Heart left ventricle (tissue), 16 donors: ENCODE data around the gene TMEM202. TPM values are rescaled to one million over a fixed set of nuclear protein-coding genes. Genes with fewer than 3 reads are reported as not detected.

Source experiments
- ATAC-seq, 4 donors: fragments of 200-7000 bp; cut with Tn5 transposase; one replicate each; pipeline ENCODE4 v1.9.1; 2020 to 2022; ENCODE audit warnings: moderate library complexity in 4 of 4, mild to moderate bottlenecking in 3 of 4, moderate number of reproducible peaks in 1 of 4
- DNase-seq, 5 donors: peaks; one replicate each; pipeline ENCODE4 v3.0.0-alpha.2; 2020
- H3K27ac ChIP-seq, 12 donors: fragments of 200-600 bp; sonication (generic) in 4 of 12; one replicate each; pipeline versions ENCODE4 v1.5.0 to v1.8.0; 2016 to 2022; ENCODE audit warnings: mild to moderate bottlenecking in 2 of 12
- H3K27me3 ChIP-seq, 9 donors: fragments of 200-600 bp; sonication (generic) in 2 of 9; one replicate each; pipeline versions ENCODE4 v1.5.1 to v1.8.0; 2016 to 2022; ENCODE audit warnings: mild to moderate bottlenecking in 3 of 9
- H3K36me3 ChIP-seq, 9 donors: fragments of 200-600 bp; sonication (generic) in 2 of 9; one replicate each; pipeline versions ENCODE4 v1.5.0 to v1.8.0; 2018 to 2022; ENCODE audit warnings: mild to moderate bottlenecking in 2 of 9
- H3K4me1 ChIP-seq, 12 donors: fragments of 200-600 bp; sonication (generic) in 4 of 12; one replicate each; pipeline versions ENCODE4 v1.5.0 to v1.8.0; 2016 to 2022; ENCODE audit warnings: mild to moderate bottlenecking in 3 of 12
- H3K4me3 ChIP-seq, 12 donors: fragments of 200-600 bp; sonication (generic) in 4 of 12; one replicate each; pipeline versions ENCODE4 v1.5.0 to v1.8.0; 2017 to 2022; ENCODE audit warnings: mild to moderate bottlenecking in 9 of 12, moderate library complexity in 4 of 12
- H3K9me3 ChIP-seq, 12 donors: fragments of 200-600 bp; sonication (generic) in 4 of 12; one replicate each; pipeline versions ENCODE4 v1.5.0 to v1.8.0; 2016 to 2022; ENCODE audit warnings: mild to moderate bottlenecking in 1 of 12
- CTCF ChIP-seq, 12 donors: fragments of 200-600 bp; sonication (generic) in 4 of 12; IDR thresholded peaks; one replicate each; pipeline versions ENCODE4 v1.5.0 to v1.8.0; 2018 to 2022; ENCODE audit warnings: antibody characterized with exemption in 12 of 12, mild to moderate bottlenecking in 5 of 12
- POLR2A ChIP-seq, 2 donors: fragments of 450-650 bp; IDR thresholded peaks; one replicate each; pipeline ENCODE4 v1.6.1; 2017; ENCODE audit warnings: antibody characterized with exemption in 2 of 2, mild to moderate bottlenecking in 2 of 2, moderate library complexity in 2 of 2
- WGBS, 4 donors: extraction: QIAGEN DNeasy Blood & Tissue Kit in 2 of 4; methylation state at CpG; one replicate each; pipeline versions ENCODE4 v1.1.5 to v1.1.7; 2013 to 2018; 5-methylcytosine and 5-hydroxymethylcytosine counted together
- intact Hi-C, 10 donors: fragments of 100-400 bp; cut with DNase I; formaldehyde crosslinking; loops; one replicate each; pipeline versions ENCODE4 v1.11.1 to v1.14.2; 2022
- polyA plus RNA-seq, 2 donors: library from polyadenylated mRNA; stranded (reverse); fragments of 200-250 nt; gene quantifications; one replicate each; pipeline ENCODE4 v1.2.3, GENCODE V29; 2013
- total RNA-seq, 9 donors: library from RNA; depleted of rRNA in 2 of 9; stranded (reverse); fragments of >200 nt in 2 of 9; fragmentation: NEBNext Ultra II Directional in 3 of 9; extraction: Animal tissue kit (Norgen Biotek cat#: 25700) in 3 of 9; gene quantifications; one replicate each; pipeline versions ENCODE4 v1.1.0 to v1.2.4, GENCODE V29; 2016 to 2023
- donor health status: ischemic (EF 13 %, LVEDD 7.1; RV severe dilation, severe dysfunction).
- donor health status: healthy with polysubstance abuse.
- donor health status: DM: no; HTN: yes; CAD: no.
- donor health status: DM: no; HTN: no; CAD: no.
- donor health status: ischemic (EF 25% LVEDD 6.9; RV normal size, moderate dysfunction).
- donor health status: ischemic (EF 25% LVEDD 5.7; RV mildly dilated, moderate dysfunction).
- donor health status: healthy.
- donor health status: DM: yes; HTN: yes; CAD: no.
- donor health status: ischemic (EF 35%, LVEDD 5.7; RV mildly dilated, moderate dysfunction).
- donor health status: nonischemic (EF 11% LVEDD 7.7; RV severe dilation, severe dysfunction).
- donor health status: DM: yes; HTN: yes; CAD: no.
- donor health status: PGD.
- donor health status: ischemic (EF 29% LVEDD 5.4; RV normal size, mild dysfunction).
- donor health status: nonischemic (EF 23%, LVEDD 6.1; RV moderate dilation, normal function).

TMEM202 gene
- total and polyA plus RNA-seq, 11 donors = not detected

DNA sequence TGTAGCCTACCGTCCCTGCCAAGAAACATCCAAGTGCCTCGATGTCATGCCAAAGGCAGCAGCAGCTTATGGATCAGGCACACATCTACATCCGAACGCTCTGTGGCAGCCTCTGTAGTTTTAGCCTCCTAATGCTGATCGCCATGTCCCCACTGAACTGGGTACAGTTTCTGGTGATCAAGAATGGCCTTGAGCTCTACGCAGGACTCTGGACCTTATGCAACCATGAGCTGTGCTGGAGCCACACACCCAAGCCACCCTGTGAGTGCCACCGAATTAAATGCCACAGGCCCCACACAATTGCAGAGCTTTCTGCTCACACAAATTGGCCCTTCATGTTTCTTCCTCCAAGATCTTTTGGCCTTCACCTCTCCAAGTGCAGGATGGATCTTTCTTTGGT is 543 bp downstream of the TMEM202 start:
- no peak for TF ChIP-seq POLR2A (IDR thresholded peaks at IDR 0.05)
- no peak for TF ChIP-seq CTCF (IDR thresholded peaks at IDR 0.05)
- peaks cover 0 to 7% (median 0%) of the 10 kb centered on the region in 9 donors for H3K27me3 ChIP-seq
- no peak overlapping the region for H3K4me3 ChIP-seq
- intact Hi-C loops = no loop called here
- 85 to 90% (median 86%) methylated on average over 7 of the region's 7 CpGs for WGBS, 4 donors
- DNase-seq = no peak
- no peaks in the 10 kb centered on the region for H3K9me3 ChIP-seq
- H3K4me1 ChIP-seq = peaks cover 0 to 9% (median 0%) of the 10 kb centered on the region in 12 donors
- no peak overlapping the region for H3K27ac ChIP-seq
- no peaks in the 10 kb centered on the region for H3K36me3 ChIP-seq
- no peak for ATAC-seq

- H3K36me3 ChIP-seq = no peaks in the 10 kb centered on the region
- H3K4me1 ChIP-seq = peaks cover 0 to 9% (median 0%) of the 10 kb centered on the region in 12 donors
- H3K4me3 ChIP-seq = no peak overlapping the region
- no peaks in the 10 kb centered on the region for H3K9me3 ChIP-seq
- no peak for ATAC-seq
- no peak for TF ChIP-seq POLR2A (IDR thresholded peaks at IDR 0.05)
- no peak for TF ChIP-seq CTCF (IDR thresholded peaks at IDR 0.05)
- DNase-seq = no peak
- intact Hi-C loops = no loop called here
- no peak overlapping the region for H3K27ac ChIP-seq
- 77 to 82% (median 78%) methylated on average over 5 of the region's 5 CpGs for WGBS, 4 donors
- H3K27me3 ChIP-seq = peaks cover 0 to 15% (median 0%) of the 10 kb centered on the region in 9 donors
These were observed 4.6 kb downstream of the TMEM202 start for GRCh38 chr15:72402726-72403125.

DNA sequence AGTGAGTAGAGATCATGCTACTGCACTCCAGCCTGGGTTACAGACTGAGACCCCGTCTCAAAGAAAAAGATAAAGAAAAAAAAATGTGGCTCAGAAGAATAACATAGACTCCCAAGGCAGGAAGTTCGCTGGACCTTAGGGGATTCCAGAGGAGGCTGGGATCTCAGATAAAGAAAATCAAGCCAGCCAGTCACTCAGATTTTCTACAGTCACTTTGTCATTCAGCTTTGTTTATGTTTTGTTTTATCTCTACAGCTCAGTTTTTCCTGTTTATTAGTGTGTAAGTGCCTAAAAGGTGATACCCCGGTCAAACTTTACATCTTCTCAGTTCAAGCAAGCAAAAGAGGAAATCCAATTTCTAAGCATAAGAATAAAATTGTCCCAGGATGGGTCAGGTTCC is 6.3 kb downstream of the TMEM202 start:
- H3K4me3 ChIP-seq = no peak overlapping the region
- TF ChIP-seq CTCF (IDR thresholded peaks at IDR 0.05) (no peak), POLR2A (IDR thresholded peaks at IDR 0.05) (no peak)
- no peaks in the 10 kb centered on the region for H3K9me3 ChIP-seq
- H3K27me3 ChIP-seq = peaks cover 0 to 32% (median 0%) of the 10 kb centered on the region in 9 donors
- whole genome bisulfite sequencing, 4 donors = 25 to 33% (median 28%) methylated on average over 3 of the region's 3 CpGs
- intact Hi-C loops = no loop called here
- H3K4me1 ChIP-seq = no peaks in the 10 kb centered on the region
- ATAC-seq (no peak), DNase-seq (no peak)
- no peaks in the 10 kb centered on the region for H3K36me3 ChIP-seq
- no peak overlapping the region for H3K27ac ChIP-seq

GRCh38 chr15:72404841-72405240 is 6.7 kb downstream of the TMEM202 start:
- peaks cover 0 to 36% (median 0%) of the 10 kb centered on the region in 9 donors for H3K27me3 ChIP-seq

More at GRCh38 chr15:72404841-72405240, 6.7 kb downstream of the TMEM202 start:
- ATAC-seq (no peak), DNase-seq (no peak)
- TF ChIP-seq CTCF (IDR thresholded peaks at IDR 0.05) (no peak), POLR2A (IDR thresholded peaks at IDR 0.05) (no peak)
- H3K4me1 ChIP-seq = no peaks in the 10 kb centered on the region
- no peaks in the 10 kb centered on the region for H3K9me3 ChIP-seq
- H3K27ac ChIP-seq = no peak overlapping the region
- intact Hi-C loops = no loop called here
- no peaks in the 10 kb centered on the region for H3K36me3 ChIP-seq
- no peak overlapping the region for H3K4me3 ChIP-seq
